ENCODE results near the gene MERTK. TPM values are rescaled to one million over a fixed set of nuclear protein-coding genes. Genes with fewer than 3 reads are reported as not detected.

The MERTK gene
- total and polyA plus RNA-seq, 10 of the 15 experiments (the other 5 are each of a cell fraction or from before 2014, with no cell fraction given) = 0.13 to 30.6 (median 0.50) TPM

DNA sequence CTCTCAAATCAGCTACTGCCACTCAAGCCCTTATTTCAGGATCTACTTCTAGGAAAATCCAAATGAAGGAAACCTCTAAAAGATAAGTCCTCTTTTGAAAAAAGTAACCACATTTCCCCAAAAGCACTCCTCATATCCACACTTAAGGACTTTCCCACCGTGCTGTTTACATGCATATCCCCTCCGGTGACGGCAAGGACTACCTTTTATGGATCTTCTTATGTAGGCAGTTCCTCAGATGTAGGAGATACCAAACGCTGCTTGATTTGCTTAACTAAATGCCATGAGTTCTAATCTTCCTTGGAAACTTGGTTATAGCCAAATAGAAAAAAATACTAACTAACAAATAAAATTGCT, 149.8 kb downstream of the MERTK start:
- no peaks in the 10 kb centered on the region; the same call in 2 of the 3 replicates for H3K9me3 ChIP-seq (replicated peaks; ENCODE audit: control insufficient read depth, insufficient read depth, low read length)
- ChIA-PET POLR2A (interaction anchor here (2.0 kb wide), 1 partner anchor 160 kb away, joined by 5 read pairs; no protein-coding TSS in a partner anchor), RAD21 (ENCODE audit: unreplicated experiment) (interaction anchor here (0.5 to 3.9 kb wide), 5 partner anchors 131 to 161 kb away, joined by 3 to 22 read pairs (median 9); partner anchors contain the start of gene MERTK), SMC1A (ENCODE audit: uncharacterized antibody, unreplicated experiment) (interaction anchor here (1.5 to 9.0 kb wide), 6 partner anchors 10 to 164 kb away, joined by 3 to 85 read pairs (median 10); partner anchors contain the start of gene ANAPC1), CTCF (interaction anchor here (0.9 to 11.6 kb wide), 7 partner anchors 15 to 157 kb away, joined by 3 to 189 read pairs (median 8); partner anchors contain the start of gene MERTK)
- in situ Hi-C loops (cut with MboI) (no loop called here), intact Hi-C loops (cut with micrococcal nuclease; ENCODE audit: unreplicated experiment) (loop anchor here (10.0 kb wide), 1 partner anchor 93 kb away; no protein-coding TSS in a partner anchor)
- H4K20me1 ChIP-seq (ENCODE audit: control insufficient read depth, insufficient read depth) = no peaks in the 10 kb centered on the region
- no peaks in the 10 kb centered on the region for H3K27me3 ChIP-seq (replicated peaks in 1 of 2; ENCODE audit: control insufficient read depth in 2 of 2, insufficient read depth in 2 of 2, low read length in 1 of 2)
- no peak overlapping the region for H2AFZ ChIP-seq (ENCODE audit: control insufficient read depth, low read depth, low read length)
- BruUV-seq (replicated peaks) = no TSS peak
- no peak for ATAC-seq
- no peaks in the 10 kb centered on the region for H3K79me2 ChIP-seq (ENCODE audit: control insufficient read depth, insufficient read depth, low read length)
- no peak for FAIRE-seq
- DNase-seq (ENCODE audit: low read depth, low spot score) = no peak
- 67% methylated on average over 4 of the region's 4 CpGs for WGBS (ENCODE audit: insufficient coverage, insufficient replicate concordance, low lambda C conversion rate, missing lambda C conversion rate)
- no peaks in the 10 kb centered on the region for H3K4me1 ChIP-seq (ENCODE audit: control insufficient read depth, insufficient read depth, low read length)
- H3K4me2 ChIP-seq (ENCODE audit: control insufficient read depth, insufficient read depth) = no peak overlapping the region
- no peaks in the 10 kb centered on the region for H3K36me3 ChIP-seq (ENCODE audit: control insufficient read depth in 2 of 2, insufficient read depth in 2 of 2, low read length in 1 of 2)
- TF ChIP-seq, protein P1, sequence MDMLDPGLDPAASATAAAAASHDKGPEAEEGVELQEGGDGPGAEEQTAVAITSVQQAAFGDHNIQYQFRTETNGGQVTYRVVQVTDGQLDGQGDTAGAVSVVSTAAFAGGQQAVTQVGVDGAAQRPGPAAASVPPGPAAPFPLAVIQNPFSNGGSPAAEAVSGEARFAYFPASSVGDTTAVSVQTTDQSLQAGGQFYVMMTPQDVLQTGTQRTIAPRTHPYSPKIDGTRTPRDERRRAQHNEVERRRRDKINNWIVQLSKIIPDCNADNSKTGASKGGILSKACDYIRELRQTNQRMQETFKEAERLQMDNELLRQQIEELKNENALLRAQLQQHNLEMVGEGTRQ (IDR thresholded peaks at IDR 0.05; ENCODE audit: borderline replicate concordance, low read depth, low read length) = no peak
- TF ChIP-seq MXI1 (IDR thresholded peaks at IDR 0.05; ENCODE audit: low read depth, low read length) (no peak), SREBF1 (IDR thresholded peaks at IDR 0.05; ENCODE audit: low read length) (no peak), MTA2 (IDR thresholded peaks at IDR 0.05; ENCODE audit: low read depth) (no peak), CBX5 (IDR thresholded peaks at IDR 0.05; ENCODE audit: low read depth) (no peak), RCOR1 (conservative IDR thresholded peaks at IDR 0.05; ENCODE audit: low read depth, low read length) (no peak), STAT1 (conservative IDR thresholded peaks at IDR 0.05) (no peak), ATF2 (IDR thresholded peaks at IDR 0.05; ENCODE audit: low read length) (no peak), ELK1 (IDR thresholded peaks at IDR 0.05; ENCODE audit: low read depth, low read length) (no peak)
- H3K4me3 ChIP-seq = no peak overlapping the region
- no peak overlapping the region for H3K27ac ChIP-seq (ENCODE audit: control insufficient read depth, insufficient read depth)
- H3K9ac ChIP-seq (ENCODE audit: control insufficient read depth, insufficient read depth, low read length) = no peak overlapping the region

Data from GM12878 (cell line).